IPS DF 4.7 (cell line): ENCODE data around the gene NOS1AP.

Experiments used
- DNase-seq: peaks from one replicate; pipeline ENCODE4 v3.0.0-alpha.2; 2013; ENCODE audit warnings: low spot score; ENCODE audit errors: extremely low read depth

The NOS1AP gene

DNA sequence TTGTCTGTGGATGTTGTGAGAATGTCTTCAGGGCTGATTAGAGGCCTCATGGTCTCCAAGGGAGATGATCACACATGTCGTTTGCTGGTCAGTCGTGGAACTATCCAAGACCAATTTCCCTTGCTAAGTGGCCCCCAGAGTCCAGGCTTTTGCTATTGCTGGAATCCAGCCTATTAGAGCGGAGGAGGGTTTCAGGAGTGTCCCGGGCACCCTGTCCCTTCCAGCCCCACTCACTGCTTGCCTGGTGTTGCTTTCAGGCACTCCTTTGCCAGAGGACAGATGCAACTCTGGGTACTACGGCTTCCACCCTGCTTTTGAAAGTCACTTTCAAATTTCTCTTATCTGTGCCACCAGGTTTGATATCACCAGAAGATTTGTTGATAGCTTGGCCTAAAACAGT lies 149.1 kb downstream of the NOS1AP start:
- DNase-seq: no peak

DNA sequence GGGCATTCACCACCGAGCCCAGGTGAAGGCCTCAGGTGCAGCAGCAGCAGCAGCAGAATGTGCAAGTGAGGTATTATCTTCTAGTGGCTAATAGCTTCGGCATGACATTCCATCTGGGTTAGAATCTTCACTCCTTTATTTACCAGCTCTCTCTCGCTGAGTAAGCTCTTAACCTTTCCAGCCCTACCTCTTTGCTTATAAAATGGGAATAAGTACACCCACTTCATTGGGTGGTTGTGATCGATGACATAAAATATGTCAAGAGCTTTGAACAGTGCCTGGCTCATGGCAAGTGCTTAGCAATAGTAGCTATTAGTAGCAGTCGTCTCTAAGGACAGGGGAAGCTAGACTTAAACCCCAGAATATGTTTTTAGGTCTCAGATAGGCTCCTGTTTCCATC lies 149.5 kb downstream of the NOS1AP start:
- DNase-seq: no peak

DNA sequence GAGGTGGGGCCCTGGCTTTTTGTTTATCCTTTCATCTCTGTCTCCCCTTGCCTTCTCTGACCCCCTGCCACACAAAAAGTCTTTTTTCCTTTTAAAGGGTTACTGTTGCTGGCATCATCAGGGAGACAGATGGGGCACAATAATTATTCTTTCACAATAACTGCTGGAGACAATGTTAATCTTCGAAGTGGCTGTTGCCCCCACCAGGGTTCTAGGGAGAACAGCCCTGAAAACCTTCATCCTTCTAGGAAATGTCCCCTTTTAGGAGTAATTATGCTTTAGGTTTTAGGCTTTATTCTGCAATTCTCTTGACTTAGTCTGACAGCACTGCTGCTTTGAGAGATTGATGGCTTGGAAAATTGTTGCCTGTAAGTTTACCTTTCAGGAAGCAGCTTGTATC lies 150.0 kb downstream of the NOS1AP start:
- no peak for DNase-seq

DNA sequence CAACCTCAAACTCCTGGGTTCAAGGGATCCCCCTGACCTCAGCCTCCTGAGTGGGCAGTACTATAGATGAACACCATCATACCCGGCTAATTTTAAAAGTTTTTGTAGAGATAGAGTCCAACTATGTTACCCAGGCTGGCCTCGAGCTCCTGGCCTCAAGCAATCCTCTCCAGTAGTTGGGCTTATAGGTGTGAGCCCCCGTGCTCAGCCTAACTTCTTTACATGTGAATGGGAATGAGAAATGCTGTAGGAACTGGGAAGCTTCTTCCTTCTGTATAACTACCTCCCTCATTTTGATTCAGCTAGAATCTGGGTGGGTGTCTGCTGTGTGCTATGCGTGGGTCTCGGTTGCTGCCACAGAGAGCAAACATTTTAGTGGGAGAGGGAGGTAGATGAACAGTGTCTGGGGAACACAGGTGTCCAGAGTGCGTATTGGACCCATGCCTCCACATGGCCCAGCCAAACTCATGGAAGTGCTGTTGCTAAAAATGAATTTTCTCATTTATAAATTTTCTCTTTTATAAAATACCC lies 150.6 kb downstream of the NOS1AP start:
- no peak for DNase-seq

DNA sequence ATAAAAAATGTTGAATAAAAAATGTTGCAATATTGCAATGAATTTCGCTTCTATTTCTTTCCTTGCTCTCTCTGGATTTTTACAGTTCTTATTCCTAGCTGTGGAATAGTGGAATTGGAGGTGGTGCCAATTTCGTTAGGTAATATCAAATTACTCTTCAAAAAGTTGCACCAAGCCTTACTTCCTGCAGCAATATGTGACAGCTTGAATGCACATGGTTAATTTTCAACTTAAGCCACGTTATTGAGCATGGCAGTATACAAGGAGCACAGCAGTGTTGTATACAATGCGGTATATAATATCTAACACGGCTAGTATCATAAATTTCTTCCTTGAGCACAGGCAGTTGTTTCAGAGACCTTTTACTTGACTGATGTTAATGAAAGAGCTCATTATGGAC lies 152.5 kb downstream of the NOS1AP start:
- no peak for DNase-seq

DNA sequence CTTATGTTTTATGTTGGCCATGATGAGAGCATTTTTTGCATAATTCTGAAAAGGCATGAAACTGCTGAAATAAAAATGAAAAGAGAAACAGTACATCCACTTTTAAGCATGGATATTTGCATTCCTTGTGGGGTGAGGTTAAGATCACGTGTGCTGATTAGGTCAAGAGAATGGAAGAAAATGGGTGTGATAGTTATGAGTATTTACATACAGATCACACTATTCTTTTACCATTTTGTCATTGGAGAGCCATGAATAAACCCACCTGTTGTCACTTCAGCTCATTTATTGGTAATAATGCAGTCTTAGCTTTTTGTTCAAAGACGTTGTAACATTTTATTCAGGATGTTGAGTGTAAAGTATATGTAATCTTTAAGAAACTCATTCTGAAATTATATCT lies 153.2 kb downstream of the NOS1AP start:
- no peak for DNase-seq

DNA sequence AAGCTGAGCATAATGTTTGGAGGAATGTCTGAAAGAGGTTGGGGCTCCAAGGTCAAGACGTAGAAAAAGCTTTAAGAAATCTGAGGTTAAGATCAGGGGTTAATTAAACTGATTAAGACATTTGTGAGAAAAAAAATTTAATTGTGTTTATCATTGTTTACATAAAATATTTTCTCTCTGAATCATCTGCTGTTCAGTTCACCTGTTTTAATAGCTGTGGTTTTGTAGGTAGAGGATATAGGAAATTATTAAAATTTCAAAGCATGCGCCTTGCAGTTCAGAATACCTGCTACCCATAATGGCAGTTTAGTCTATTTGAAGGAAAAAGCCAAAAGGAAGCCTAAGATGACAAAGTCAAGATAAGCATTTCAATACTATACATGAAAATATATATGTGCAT lies 154.0 kb downstream of the NOS1AP start:
- no peak for DNase-seq

DNA sequence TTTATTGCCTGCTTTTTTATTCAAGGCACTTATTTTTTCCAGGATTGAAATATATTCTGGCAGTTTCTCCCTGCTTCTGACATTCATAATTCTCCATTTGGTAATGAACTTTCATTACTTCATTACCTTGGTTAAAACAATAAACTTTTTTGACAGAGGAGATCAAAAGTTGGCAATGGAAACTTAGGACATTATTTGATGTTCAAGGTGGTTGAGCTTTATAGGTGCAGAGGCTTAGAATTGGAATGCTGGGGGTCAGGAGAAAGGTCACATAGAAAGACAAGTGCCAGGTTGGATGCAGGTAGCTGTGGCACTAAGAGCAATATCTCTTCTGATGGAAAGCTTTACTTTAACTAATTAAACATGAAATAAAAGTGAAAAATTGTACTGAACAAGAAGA lies 154.8 kb downstream of the NOS1AP start:
- DNase-seq: no peak

DNA sequence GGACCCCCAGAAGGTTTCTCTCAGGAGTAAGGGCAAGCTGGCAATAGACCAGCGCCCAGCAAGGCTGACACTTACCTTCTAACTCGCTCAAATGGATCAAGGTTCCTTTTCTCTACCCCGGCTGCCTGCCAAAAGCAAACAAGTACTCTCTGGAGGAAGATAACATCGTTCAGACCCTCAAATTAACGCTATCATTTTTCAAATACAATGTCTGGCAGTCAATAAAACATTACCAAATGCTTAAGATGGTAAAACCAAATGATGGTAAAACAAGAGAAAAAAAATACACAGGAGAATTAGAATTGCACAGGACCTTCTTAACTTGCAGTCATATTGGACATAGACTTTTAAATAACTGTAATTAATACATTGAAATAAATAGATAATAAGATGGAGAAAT lies 159.1 kb downstream of the NOS1AP start:
- no peak for DNase-seq

DNA sequence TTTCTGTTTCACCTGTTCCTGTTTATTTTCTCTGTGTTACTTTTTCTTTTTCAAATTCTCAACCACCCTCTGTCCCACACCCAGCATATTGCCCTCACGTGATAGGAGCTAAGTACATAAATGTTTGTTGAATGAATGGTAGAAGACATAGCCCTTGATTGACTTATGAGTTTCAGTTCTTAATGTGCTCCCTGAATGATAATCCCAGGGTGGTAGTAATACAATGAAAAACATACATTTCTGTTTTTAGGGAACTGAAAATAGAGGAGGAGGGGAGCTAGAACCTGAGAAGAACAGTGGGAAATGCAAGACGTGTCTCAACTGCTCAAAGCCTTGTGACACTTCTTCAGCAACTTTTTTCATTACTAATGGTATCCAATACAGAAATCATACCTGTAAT lies 160.1 kb downstream of the NOS1AP start:
- DNase-seq: no peak

DNA sequence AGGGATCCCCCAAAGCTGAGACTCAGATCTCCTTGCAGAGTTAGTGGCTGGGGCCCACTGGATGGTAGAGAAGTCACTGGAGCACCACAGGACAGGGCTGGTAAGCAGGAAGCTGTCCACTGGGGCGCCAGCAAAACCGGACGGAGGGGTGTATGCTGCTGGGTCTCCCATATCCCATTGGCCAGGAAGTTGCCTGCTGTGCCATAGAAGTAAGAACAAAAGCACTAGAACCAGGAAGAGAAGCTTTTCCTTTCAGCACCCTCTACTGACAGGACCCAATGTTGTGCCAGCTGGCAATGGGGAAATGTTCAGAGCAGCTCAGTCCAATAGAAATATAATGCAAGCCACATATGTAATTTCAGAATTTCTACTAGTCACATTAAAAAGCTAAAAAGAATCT lies 160.6 kb downstream of the NOS1AP start:
- peak; percentile 60 for DNase-seq

DNA sequence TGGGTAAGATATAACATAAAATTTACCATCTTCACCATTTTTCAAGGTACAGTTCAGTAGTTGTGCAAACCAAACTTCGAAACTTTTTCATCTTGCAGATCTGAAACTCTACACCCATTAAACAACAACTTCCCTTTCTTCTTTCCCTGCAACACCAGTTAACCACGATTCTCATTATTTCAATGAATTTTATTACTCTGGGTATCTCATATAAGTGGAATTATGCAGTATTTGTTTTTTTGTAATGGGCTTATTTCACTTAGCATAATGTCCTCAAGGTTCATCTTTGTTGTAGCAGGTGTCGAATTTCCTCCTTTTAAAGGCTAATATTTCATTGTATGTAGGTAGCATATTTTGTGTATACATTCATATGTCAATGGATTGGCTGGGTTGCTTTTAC lies 161.0 kb downstream of the NOS1AP start:
- no peak for DNase-seq

DNA sequence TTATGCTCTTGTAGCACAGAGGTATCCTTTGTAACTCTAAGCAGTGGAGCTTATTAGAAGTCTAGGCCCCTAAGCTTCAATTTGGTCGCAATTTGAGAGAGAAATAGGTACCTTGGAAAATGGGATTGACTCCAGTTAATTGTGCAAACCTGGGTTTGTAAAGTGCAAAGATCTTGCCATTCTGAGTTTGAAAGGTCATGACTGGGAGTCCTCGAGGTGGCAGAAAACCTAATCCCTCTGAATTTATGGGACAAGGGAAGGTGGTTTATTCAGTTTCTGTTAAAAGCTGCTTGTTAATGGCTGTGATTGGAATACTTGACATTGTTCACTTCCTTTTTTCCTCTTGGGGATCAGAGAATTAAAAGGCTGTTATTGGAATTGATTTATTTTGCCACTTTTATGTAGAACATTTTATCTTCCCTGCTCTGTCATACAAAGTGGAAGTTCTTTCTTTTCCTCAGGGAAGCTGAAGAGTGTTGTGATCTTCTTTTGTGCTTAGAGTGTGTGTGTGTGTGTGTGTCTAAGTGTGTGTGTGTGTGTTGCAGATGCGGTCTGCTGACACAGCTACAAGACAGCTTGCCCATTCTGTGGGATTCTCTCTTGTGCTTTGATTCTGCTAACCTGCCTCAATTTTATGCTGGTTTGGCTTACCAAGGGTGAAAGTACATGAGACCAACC lies 162.7 kb downstream of the NOS1AP start:
- DNase-seq: no peak

DNA sequence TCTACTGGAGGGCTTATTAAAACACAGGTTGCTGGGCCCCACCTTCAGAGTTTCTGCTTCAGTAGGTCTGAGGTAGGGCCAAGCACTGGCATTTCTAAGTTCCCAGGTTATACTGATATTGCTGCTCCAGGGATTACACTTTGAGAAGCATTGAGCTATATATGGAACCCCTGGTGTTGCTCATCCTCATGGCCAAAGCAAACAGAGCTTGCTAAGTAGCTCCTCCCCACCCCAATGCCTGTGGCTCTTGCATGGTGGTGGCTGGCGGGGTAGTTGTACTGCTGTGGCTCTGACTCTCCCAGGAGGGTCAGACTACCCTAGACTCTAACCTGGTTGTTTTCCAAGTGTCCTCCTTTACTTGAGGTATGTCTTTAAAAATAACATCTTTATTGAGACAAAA lies 163.6 kb downstream of the NOS1AP start:
- no peak for DNase-seq

DNA sequence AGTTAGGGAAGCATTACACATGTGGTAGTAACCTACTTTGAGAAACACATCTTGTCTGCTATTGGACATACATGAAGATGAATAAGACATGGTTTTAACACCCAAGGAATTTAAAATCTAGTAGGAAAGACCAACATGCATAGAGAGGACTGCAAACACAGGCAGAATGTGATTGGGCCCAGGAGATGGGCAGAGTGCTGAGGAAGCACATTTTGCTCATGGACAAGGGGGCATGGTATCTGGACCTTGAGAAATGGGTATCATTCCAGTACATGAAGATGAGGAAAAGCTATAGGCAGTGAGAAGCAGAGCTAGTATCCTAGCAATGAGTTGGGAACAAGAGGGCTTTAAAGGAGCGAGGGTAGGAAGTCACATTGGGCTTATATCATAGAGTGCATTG lies 164.4 kb downstream of the NOS1AP start:
- DNase-seq: no peak

DNA sequence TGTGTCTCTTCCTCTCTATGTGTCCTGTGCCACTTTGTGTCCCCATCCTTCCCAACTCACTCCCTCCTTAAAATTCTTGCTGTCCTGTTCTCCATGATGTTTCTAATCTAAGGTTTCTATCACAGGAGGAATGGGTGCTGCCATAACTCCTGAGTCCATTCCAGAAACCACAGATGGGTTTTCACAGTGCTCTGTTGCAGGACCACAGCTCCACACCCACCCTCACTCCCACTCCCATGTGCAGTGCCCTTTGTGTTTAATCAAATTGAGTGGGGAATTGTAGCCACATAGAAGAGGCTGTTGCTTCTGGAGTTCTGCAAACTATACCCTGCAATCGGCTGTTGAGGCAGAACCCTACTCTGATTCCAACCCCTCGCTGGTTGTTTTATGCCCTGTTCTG lies 165.1 kb downstream of the NOS1AP start:
- no peak for DNase-seq

DNA sequence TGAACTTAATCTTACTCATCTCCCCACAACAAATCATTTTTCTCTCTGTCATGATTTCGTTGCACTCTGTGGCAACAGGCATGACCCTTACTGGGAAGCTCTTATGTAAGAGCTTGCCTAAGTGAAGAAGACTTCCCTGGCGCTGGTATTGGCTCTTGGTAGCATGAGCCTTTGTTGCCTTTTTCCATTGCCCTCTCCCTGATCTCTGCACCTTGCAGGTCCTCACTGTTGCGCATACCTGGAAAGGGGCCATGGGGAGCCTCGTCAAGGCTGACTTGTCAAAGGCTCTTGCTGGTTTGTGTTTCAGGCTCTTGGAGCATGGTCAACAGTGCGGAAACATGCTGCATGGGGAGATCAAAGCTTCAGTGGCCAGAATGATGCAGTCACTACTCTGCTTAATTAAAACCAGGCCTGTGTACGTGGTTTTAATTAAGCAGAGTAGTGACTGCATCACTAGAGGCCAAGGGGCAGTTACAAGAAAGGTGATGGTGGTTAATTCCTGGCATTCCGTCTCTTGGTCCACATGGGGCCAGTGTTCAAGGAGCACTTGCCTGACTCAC lies 165.8 kb downstream of the NOS1AP start:
- DNase-seq: no peak

DNA sequence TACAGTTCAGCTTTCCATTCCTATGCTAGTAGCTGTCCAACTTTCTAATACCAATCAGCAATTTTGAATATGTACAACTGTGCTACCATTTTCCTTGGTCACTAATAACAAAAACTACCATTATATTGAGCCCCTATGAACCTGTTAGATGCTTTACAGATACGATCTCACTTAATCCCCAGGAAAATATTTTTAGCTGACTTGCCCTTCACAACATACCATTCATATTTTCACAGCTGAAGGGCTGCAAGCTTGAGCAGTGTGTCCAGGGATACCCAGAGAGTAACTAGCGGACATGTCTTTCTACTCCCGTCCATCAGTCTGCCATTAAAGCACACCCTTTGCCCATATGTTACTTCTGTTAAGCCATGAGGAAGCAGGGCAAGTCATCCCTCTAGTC lies 166.7 kb downstream of the NOS1AP start:
- no peak for DNase-seq

DNA sequence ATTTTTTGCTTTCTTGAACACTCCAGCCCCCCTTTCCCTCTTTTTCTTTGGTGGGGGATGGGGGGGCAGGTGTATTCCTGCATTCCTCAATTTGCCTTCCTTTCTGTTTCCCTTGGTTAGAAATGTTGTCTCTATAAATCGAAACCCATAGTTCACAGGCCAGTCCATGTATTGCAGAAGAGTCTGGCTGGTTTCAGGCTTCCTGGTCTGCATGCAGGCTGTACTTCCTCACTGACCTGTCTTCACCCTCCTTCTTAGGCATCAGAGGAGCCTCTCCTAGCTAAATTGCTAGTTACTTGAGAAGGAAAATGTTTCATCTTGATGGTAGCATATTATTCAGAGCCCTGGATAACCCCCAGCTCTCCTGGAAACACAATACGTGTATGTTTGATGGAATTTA lies 167.1 kb downstream of the NOS1AP start:
- DNase-seq: no peak

DNA sequence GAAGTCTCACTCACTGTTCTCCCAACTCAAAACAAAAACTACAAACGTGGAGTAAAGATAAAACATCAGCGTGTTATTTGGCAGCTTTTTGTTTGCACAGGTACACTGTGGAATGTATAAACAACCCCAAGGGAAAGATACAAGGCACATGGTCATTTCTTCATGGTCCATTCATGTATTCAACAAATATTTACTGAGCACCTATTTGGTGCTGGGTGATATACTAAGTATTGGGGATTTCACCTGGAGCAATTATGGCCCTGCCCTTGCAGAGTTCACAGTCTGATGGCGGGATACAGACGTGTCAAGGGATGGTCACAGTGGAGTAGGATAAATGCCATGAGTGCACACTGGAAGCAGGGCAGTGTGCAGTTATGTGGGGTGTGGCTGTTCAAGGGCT lies 171.1 kb downstream of the NOS1AP start:
- DNase-seq: no peak

DNA sequence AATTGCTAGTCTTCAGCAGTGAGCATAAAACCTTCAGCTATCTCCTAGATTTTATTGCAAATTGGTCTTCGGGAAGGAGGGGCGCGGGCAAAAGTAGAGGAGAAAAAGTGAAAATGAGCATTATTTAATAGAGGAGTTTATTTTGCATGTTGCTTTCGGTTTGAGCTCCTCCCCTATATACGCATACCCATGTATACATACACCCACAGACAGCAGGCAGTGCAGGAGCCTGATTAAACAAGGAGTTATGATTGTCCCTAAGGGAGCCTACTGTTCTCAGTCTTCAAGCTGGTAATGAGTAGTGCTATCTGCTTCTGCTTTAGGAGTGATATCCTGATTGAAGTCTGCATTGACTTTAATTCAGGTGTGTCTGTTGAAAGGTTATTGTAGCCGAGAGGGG lies 173.3 kb downstream of the NOS1AP start:
- no peak for DNase-seq

DNA sequence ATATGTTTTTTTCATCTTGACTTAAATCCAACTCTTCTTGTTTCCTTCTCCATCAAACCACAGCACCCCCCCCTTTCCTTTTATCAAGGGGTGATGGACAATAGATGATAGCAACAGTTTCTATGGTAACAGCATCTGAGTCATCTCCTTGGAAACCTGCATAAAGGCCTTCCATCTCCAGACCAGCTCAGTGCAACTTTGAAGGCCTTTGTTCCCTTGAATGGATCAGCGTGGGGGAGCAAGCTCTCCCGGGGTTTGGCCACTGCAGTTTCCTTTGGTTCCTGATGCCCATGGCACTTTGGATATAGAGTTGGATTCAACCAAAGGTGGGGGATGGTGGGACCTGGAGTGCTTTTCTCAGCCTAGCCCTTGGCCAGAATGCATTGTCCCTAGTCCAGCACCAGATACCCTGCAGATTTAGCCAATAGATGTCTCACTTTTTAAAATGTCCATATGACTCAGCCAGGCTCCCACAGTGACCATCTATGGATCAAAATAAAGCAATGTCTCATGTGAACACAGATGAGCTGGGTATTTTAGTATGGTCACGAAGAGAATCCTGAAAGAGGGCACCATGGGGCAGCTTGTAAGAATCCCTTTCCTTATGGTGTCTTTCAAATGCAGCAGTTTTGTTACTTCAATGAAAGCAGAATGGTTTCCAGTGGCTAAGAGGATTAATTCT lies 179.5 kb downstream of the NOS1AP start:
- DNase-seq: peak; percentile 51
